Measurements from ENCODE around the gene CDKL5.

CDKL5 gene

GRCh38 chrX:18650662-18651061, 225.3 kb downstream of the CDKL5 start:
- DNase-seq (ENCODE audit: low read depth): no peak
- no peak overlapping the region for H3K4me3 ChIP-seq (ENCODE audit: low read length)
- TF ChIP-seq, protein P1, sequence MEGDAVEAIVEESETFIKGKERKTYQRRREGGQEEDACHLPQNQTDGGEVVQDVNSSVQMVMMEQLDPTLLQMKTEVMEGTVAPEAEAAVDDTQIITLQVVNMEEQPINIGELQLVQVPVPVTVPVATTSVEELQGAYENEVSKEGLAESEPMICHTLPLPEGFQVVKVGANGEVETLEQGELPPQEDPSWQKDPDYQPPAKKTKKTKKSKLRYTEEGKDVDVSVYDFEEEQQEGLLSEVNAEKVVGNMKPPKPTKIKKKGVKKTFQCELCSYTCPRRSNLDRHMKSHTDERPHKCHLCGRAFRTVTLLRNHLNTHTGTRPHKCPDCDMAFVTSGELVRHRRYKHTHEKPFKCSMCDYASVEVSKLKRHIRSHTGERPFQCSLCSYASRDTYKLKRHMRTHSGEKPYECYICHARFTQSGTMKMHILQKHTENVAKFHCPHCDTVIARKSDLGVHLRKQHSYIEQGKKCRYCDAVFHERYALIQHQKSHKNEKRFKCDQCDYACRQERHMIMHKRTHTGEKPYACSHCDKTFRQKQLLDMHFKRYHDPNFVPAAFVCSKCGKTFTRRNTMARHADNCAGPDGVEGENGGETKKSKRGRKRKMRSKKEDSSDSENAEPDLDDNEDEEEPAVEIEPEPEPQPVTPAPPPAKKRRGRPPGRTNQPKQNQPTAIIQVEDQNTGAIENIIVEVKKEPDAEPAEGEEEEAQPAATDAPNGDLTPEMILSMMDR (conservative IDR thresholded peaks at IDR 0.05; ENCODE audit: low read depth, low read length): no peak

- no peak overlapping the region for H3K4me3 ChIP-seq (ENCODE audit: low read length)
- DNase-seq (ENCODE audit: low read depth): no peak
- TF ChIP-seq, protein P1 (conservative IDR thresholded peaks at IDR 0.05; ENCODE audit: low read depth, low read length): no peak
Measured at GRCh38 chrX:18652636-18653035, 227.2 kb downstream of the CDKL5 start.

GRCh38 chrX:18654875-18655836, 229.7 kb downstream of the CDKL5 start:
- TF ChIP-seq, protein P1 (conservative IDR thresholded peaks at IDR 0.05; ENCODE audit: low read depth, low read length): no peak
- DNase-seq (ENCODE audit: low read depth): no peak
- H3K4me3 ChIP-seq (ENCODE audit: low read length): no peak overlapping the region

GRCh38 chrX:18661273-18661672, 235.9 kb downstream of the CDKL5 start:
- no peak for DNase-seq (ENCODE audit: low read depth)
- TF ChIP-seq, protein P1 (conservative IDR thresholded peaks at IDR 0.05; ENCODE audit: low read depth, low read length): no peak
- H3K4me3 ChIP-seq (ENCODE audit: low read length): no peak overlapping the region

DNA sequence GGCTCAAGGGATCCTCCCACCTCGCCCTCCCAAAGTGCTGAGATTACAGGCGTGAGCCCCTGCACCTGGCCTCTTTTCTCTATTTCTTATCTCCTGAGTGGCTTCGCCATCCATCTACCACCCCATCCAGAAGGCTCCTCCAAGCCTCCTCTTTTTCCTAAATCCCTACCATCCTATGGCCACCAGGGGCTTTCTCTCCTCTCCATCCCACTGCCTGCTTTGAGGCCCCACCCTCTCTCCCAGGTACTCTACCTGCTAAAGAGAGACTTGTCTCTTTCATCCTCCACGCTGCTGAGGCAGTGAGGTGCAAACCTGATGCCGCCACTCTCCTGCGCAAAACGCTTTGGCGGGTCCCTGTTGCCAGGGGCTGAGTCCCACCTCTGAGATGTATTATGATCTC, 239.5 kb downstream of the CDKL5 start:
- TF ChIP-seq, protein P1 (conservative IDR thresholded peaks at IDR 0.05; ENCODE audit: low read depth, low read length): no peak
- no peak overlapping the region for H3K4me3 ChIP-seq (ENCODE audit: low read length)

GRCh38 chrX:18666614-18667013, 241.2 kb downstream of the CDKL5 start:
- no peak for DNase-seq (ENCODE audit: low read depth)
- TF ChIP-seq, protein P1 (conservative IDR thresholded peaks at IDR 0.05; ENCODE audit: low read depth, low read length): no peak
- H3K4me3 ChIP-seq (ENCODE audit: low read length): no peak overlapping the region

More for the DNA sequence above, 239.5 kb downstream of the CDKL5 start:
- no peak for DNase-seq (ENCODE audit: low read depth)
